AG10803 (cell line): Measurements from ENCODE around the gene ZNF488.

Experiments used
- DNase-seq: peaks from one replicate; pipeline ENCODE4 v3.0.0; 2010; ENCODE audit warnings: low read depth
- H3K4me3 ChIP-seq: 2 replicates; pipeline ENCODE4 v1.5.1; 2011; ENCODE audit warnings: mild to moderate bottlenecking, low read length, control low read depth
- CTCF ChIP-seq: conservative IDR thresholded peaks from 2 replicates; pipeline ENCODE4 v1.5.1; 2011; ENCODE audit warnings: mild to moderate bottlenecking, low read length, control low read depth, inconsistent platforms

Gene ZNF488

GRCh38 chr10:47339186-47339735, 44.8 kb downstream of the ZNF488 start:
- H3K4me3 ChIP-seq = no peak overlapping the region
- DNase-seq = no peak
- no peak for TF ChIP-seq CTCF

GRCh38 chr10:47337310-47337709, 46.8 kb downstream of the ZNF488 start:
- no peak overlapping the region for H3K4me3 ChIP-seq
- TF ChIP-seq CTCF = no peak
- no peak for DNase-seq

- H3K4me3 ChIP-seq = no peak overlapping the region
- DNase-seq = no peak
- TF ChIP-seq CTCF = no peak
Measured at GRCh38 chr10:47336387-47337134, 47.5 kb downstream of the ZNF488 start.

GRCh38 chr10:47335906-47336305, 48.2 kb downstream of the ZNF488 start:
- TF ChIP-seq CTCF = no peak
- no peak for DNase-seq
- H3K4me3 ChIP-seq = no peak overlapping the region

GRCh38 chr10:47334466-47335295, 49.4 kb downstream of the ZNF488 start:
- no peak for TF ChIP-seq CTCF
- DNase-seq = no peak
- no peak overlapping the region for H3K4me3 ChIP-seq

- no peak for DNase-seq
- no peak for TF ChIP-seq CTCF
- no peak overlapping the region for H3K4me3 ChIP-seq
Measured at GRCh38 chr10:47333532-47333931, 50.6 kb downstream of the ZNF488 start.
